Measurements from ENCODE around the gene NLK. TPM values are rescaled to one million over a fixed set of nuclear protein-coding genes. Genes with fewer than 3 reads are reported as not detected.
"Not testable (repeated sequence)": the region's sequence is repeated elsewhere in the genome, so short reads cannot be mapped to it uniquely, and the experiment has no call there.

Gene NLK
- total and polyA plus RNA-seq, 8 donors = 18.8 to 21.3 (median 20.1) TPM

DNA sequence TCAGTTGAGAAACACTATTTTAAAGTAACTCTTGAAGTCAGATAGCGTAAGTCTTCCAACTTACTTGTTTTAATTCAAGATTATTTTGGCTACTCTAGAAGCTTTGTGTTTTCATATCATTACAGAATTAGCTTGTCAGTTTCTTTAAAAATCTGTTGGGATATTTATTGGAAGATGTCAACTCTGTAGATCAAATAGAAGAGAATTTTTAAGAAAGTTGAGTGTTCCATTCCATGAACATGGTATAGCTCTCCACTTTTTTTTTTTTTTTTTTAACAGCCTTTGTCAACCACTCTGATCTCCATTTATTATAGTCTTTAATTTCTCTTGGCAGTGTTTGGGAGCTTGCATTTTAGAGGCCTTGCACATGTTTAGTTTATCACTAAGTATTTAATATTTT, 28.7 kb downstream of the NLK start:
- Histone ChIP-seq H3K4me1 (peaks cover 0 to 2% of the 10 kb centered on the region in 2 donors), H3K9me3 (peaks cover 0 to 14% of the 10 kb centered on the region in 2 donors), H3K36me3 (no peaks in the 10 kb centered on the region), H3K27me3 (no peaks in the 10 kb centered on the region), H3K4me3 (no peak overlapping the region), H3K27ac (no peak overlapping the region)
- ATAC-seq (no peak), DNase-seq (no peak)
- TF ChIP-seq, protein P1, sequence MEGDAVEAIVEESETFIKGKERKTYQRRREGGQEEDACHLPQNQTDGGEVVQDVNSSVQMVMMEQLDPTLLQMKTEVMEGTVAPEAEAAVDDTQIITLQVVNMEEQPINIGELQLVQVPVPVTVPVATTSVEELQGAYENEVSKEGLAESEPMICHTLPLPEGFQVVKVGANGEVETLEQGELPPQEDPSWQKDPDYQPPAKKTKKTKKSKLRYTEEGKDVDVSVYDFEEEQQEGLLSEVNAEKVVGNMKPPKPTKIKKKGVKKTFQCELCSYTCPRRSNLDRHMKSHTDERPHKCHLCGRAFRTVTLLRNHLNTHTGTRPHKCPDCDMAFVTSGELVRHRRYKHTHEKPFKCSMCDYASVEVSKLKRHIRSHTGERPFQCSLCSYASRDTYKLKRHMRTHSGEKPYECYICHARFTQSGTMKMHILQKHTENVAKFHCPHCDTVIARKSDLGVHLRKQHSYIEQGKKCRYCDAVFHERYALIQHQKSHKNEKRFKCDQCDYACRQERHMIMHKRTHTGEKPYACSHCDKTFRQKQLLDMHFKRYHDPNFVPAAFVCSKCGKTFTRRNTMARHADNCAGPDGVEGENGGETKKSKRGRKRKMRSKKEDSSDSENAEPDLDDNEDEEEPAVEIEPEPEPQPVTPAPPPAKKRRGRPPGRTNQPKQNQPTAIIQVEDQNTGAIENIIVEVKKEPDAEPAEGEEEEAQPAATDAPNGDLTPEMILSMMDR (IDR thresholded peaks at IDR 0.05) = no peak
- intact Hi-C loops (cut with DNase I) = no loop called here

GRCh38 chr17:28071891-28072606, 29.6 kb downstream of the NLK start:
- DNase-seq (no peak), ATAC-seq (no peak)
- H3K9me3 ChIP-seq = peaks cover 0 to 14% of the 10 kb centered on the region in 2 donors
- no peaks in the 10 kb centered on the region for H3K27me3 ChIP-seq
- TF ChIP-seq, protein P1 (IDR thresholded peaks at IDR 0.05) = no peak
- no peaks in the 10 kb centered on the region for H3K36me3 ChIP-seq
- no peak overlapping the region for H3K4me3 ChIP-seq
- H3K4me1 ChIP-seq = no peaks in the 10 kb centered on the region
- intact Hi-C loops (cut with DNase I) = no loop called here
- H3K27ac ChIP-seq = no peak overlapping the region

DNA sequence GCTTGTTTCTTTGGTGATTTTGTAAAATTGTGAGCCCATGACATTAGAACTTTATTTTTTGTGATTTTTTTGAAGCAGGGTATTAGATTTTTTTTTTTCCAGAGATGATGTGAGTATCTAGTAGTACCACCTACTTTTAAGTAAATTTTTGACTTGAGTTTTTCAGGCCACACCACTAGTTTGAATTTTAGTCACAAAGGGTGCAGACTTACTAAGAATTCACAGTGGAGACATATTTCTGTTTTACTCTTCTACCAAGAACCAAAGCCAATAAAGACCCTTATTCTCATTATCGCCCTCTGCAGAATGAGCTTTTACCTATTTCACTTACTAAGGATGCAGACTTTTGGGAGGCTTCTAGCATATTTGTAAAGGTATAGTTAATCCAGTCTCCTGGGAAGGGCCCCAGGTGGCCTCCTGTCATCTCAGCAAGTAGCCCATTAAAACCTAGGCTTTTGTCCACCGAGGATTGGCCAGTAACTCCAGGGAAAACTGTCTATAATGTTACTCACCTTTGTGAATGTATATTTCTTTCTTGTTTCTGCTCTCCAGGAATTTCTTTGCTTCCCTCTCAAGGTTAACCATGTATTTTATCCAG, 30.6 kb downstream of the NLK start:
- Histone ChIP-seq H3K27ac (no peak overlapping the region), H3K4me1 (peaks cover 0 to 1% of the 10 kb centered on the region in 2 donors), H3K9me3 (peaks cover 0 to 14% of the 10 kb centered on the region in 2 donors), H3K27me3 (no peaks in the 10 kb centered on the region), H3K36me3 (no peaks in the 10 kb centered on the region), H3K4me3 (no peak overlapping the region)
- TF ChIP-seq, protein P1 (IDR thresholded peaks at IDR 0.05) = no peak
- no peak for DNase-seq
- ATAC-seq = no peak
- intact Hi-C loops (cut with DNase I) = no loop called here

- H3K9me3 ChIP-seq = peaks cover 0 to 14% of the 10 kb centered on the region in 2 donors
- peaks cover 0 to 11% of the 10 kb centered on the region in 2 donors for H3K4me1 ChIP-seq
- intact Hi-C loops (cut with DNase I) = no loop called here
- H3K36me3 ChIP-seq = no peaks in the 10 kb centered on the region
- TF ChIP-seq, protein P1 (IDR thresholded peaks at IDR 0.05) = no peak
- no peak overlapping the region for H3K4me3 ChIP-seq
- no peak for DNase-seq
- no peak for ATAC-seq
- H3K27me3 ChIP-seq = no peaks in the 10 kb centered on the region
- H3K27ac ChIP-seq = no peak overlapping the region
Observed at GRCh38 chr17:28074010-28074409, 31.5 kb downstream of the NLK start.

GRCh38 chr17:28076144-28076543, 33.7 kb downstream of the NLK start:
- ATAC-seq (no peak), DNase-seq (no peak)
- H3K27me3 ChIP-seq = no peaks in the 10 kb centered on the region
- H3K9me3 ChIP-seq = peaks cover 0 to 8% of the 10 kb centered on the region in 2 donors
- no peaks in the 10 kb centered on the region for H3K36me3 ChIP-seq
- intact Hi-C loops (cut with DNase I) = no loop called here
- no peak overlapping the region for H3K4me3 ChIP-seq
- TF ChIP-seq, protein P1 (IDR thresholded peaks at IDR 0.05) = no peak
- H3K4me1 ChIP-seq = peaks cover 0 to 23% of the 10 kb centered on the region in 2 donors
- no peak overlapping the region for H3K27ac ChIP-seq

GRCh38 chr17:28077140-28077539, 34.7 kb downstream of the NLK start:
- H3K9me3 ChIP-seq; H3K27ac ChIP-seq; ATAC-seq; DNase-seq; H3K4me3 ChIP-seq; H3K36me3 ChIP-seq; H3K27me3 ChIP-seq; intact Hi-C loops (cut with DNase I): not testable (repeated sequence)
- H3K4me1 ChIP-seq = peaks cover 0 to 30% of the 10 kb centered on the region in 2 donors

Measured in left lung (tissue), 10 donors.